Loucy (cell line): ENCODE data around the gene PYCARD.

Experiments
- H2AFZ ChIP-seq: fragments of 200-600 bp; sonication (generic); 2 replicates; pipeline ENCODE4 v1.6.0; 2016; ENCODE audit warnings: antibody characterized with exemption, mild to moderate bottlenecking, low read length, moderate library complexity
- H3F3A ChIP-seq: fragments of 200-600 bp; 2 replicates; pipeline ENCODE4 v1.6.0; 2016; ENCODE audit warnings: antibody characterized with exemption, low read depth, mild to moderate bottlenecking
- H3K27me3 ChIP-seq: fragments of 200-600 bp; sonication (generic); 2 replicates; pipeline ENCODE4 v1.6.1; 2014; ENCODE audit warnings: low read length, mild to moderate bottlenecking; ENCODE audit not compliant: insufficient read depth, poor library complexity, severe bottlenecking
- H3K36me3 ChIP-seq: fragments of 200-600 bp; sonication (generic); 2 replicates; pipeline ENCODE4 v1.6.1; 2016; ENCODE audit warnings: low read length; ENCODE audit not compliant: insufficient read depth
- H3K4me1 ChIP-seq: fragments of 200-600 bp; sonication (generic); 2 replicates; pipeline ENCODE4 v1.5.1; 2014; ENCODE audit warnings: low read length, mild to moderate bottlenecking; ENCODE audit not compliant: insufficient read depth, poor library complexity, severe bottlenecking
- H3K4me2 ChIP-seq: fragments of 200-600 bp; sonication (generic); 2 replicates; pipeline ENCODE4 v1.6.0; 2014; ENCODE audit warnings: antibody characterized with exemption, low read length, low read depth, mild to moderate bottlenecking; ENCODE audit not compliant: poor library complexity, severe bottlenecking
- H3K4me3 ChIP-seq: fragments of 200-600 bp; sonication (generic); 2 replicates; pipeline ENCODE4 v1.5.1; 2014; ENCODE audit warnings: low read length, mild to moderate bottlenecking, mixed read lengths; ENCODE audit not compliant: poor library complexity, severe bottlenecking
- H3K79me2 ChIP-seq: fragments of 200-600 bp; sonication (generic); 2 replicates; pipeline ENCODE4 v1.6.1; 2014; ENCODE audit warnings: low read length; ENCODE audit not compliant: insufficient read depth
- H3K9ac ChIP-seq: fragments of 200-600 bp; sonication (generic); 2 replicates; pipeline ENCODE4 v1.6.0; 2014; ENCODE audit warnings: mild to moderate bottlenecking, low read depth, low read length, moderate library complexity; ENCODE audit not compliant: poor library complexity, severe bottlenecking
- H3K9me2 ChIP-seq: fragments of 200-600 bp; sonication (generic); replicated peaks from 2 replicates; pipeline ENCODE4 v1.6.1; 2016; ENCODE audit warnings: low read depth, low read length, mixed read lengths
- H3K9me3 ChIP-seq: fragments of 200-600 bp; sonication (generic); 2 replicates; pipeline ENCODE4 v1.6.1; 2014; ENCODE audit warnings: mild to moderate bottlenecking, antibody characterized with exemption, low read length, low read depth; ENCODE audit not compliant: insufficient read depth
- H4K20me1 ChIP-seq: fragments of 200-600 bp; sonication (generic); 2 replicates; pipeline ENCODE4 v1.6.0; 2014; ENCODE audit warnings: antibody characterized with exemption, low read length, mild to moderate bottlenecking; ENCODE audit not compliant: insufficient read depth, poor library complexity, severe bottlenecking
- EZH2phosphoT487 ChIP-seq: fragments of 200-600 bp; IDR thresholded peaks from 2 replicates; pipeline ENCODE4 v1.6.1; 2018; ENCODE audit warnings: antibody characterized with exemption, mild to moderate bottlenecking, moderate library complexity, borderline replicate concordance
- TF ChIP-seq, protein P1 (sequence below): fragments of 200-600 bp; sonication (generic); conservative IDR thresholded peaks from 2 replicates; pipeline ENCODE4 v1.5.1; 2014; ENCODE audit warnings: mild to moderate bottlenecking, antibody characterized with exemption, low read length

PYCARD gene

DNA sequence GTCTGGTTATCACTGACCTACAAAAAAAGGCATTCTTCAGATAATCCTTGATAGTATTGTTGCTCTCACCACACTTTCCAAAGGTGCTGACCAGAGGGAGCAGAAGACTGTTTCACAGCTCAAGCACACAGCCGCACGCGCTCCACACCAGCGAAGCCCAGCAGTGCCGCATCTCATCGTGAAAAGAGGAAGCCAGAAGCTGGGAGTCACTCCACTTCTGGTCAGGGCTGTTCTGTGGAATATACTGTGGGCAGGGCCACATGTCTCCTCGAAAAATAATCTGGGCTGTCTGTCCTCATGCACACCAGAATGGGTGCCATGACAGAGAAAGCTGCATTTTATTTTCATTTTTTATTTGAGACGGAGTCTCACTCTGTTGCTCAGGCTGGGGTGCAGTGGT is 45.4 kb downstream of the PYCARD start:
- 0 out of 2 replicates have a peak overlapping the region, but pooled peaks have one; percentile 48 for H2AFZ ChIP-seq
- H3K9me2 ChIP-seq = no peaks in the 10 kb centered on the region

More for the DNA sequence above, 45.4 kb downstream of the PYCARD start:
- Histone ChIP-seq H3K27me3 (no peaks in the 10 kb centered on the region), H4K20me1 (no peaks in the 10 kb centered on the region), H3K4me2 (no peak overlapping the region), H3K4me3 (no peak overlapping the region), H3K36me3 (no peaks in the 10 kb centered on the region), H3K9me3 (no peaks in the 10 kb centered on the region), H3K4me1 (no peaks in the 10 kb centered on the region), H3K9ac (no peak overlapping the region), H3F3A (no peaks in the 10 kb centered on the region), H3K79me2 (no peaks in the 10 kb centered on the region)
- TF ChIP-seq, protein P1, sequence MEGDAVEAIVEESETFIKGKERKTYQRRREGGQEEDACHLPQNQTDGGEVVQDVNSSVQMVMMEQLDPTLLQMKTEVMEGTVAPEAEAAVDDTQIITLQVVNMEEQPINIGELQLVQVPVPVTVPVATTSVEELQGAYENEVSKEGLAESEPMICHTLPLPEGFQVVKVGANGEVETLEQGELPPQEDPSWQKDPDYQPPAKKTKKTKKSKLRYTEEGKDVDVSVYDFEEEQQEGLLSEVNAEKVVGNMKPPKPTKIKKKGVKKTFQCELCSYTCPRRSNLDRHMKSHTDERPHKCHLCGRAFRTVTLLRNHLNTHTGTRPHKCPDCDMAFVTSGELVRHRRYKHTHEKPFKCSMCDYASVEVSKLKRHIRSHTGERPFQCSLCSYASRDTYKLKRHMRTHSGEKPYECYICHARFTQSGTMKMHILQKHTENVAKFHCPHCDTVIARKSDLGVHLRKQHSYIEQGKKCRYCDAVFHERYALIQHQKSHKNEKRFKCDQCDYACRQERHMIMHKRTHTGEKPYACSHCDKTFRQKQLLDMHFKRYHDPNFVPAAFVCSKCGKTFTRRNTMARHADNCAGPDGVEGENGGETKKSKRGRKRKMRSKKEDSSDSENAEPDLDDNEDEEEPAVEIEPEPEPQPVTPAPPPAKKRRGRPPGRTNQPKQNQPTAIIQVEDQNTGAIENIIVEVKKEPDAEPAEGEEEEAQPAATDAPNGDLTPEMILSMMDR = no peak
- TF ChIP-seq EZH2phosphoT487 = no peak
